Liver (tissue), 9 donors: ENCODE measurements around the gene IFITM10. TPM values are rescaled to one million over a fixed set of nuclear protein-coding genes. Genes with fewer than 3 reads are reported as not detected.

Experiments
- DNase-seq: peaks from one replicate; pipeline ENCODE4 v3.0.0-alpha.2; 2017; ENCODE audit warnings: low spot score
- H3K27ac ChIP-seq, 2 donors: one replicate each; pipeline ENCODE4 v1.7.0; 2013; ENCODE audit warnings: inconsistent platforms in 2 of 2, low read length in 2 of 2, control low read depth in 1 of 2, low read depth in 1 of 2, mild to moderate bottlenecking in 1 of 2
- H3K27me3 ChIP-seq, 4 donors: one replicate each; pipeline versions ENCODE4 v1.6.1 to v1.7.0; 2013; ENCODE audit warnings: low read length in 3 of 4, inconsistent platforms in 1 of 4, mild to moderate bottlenecking in 1 of 4, moderate library complexity in 1 of 4; ENCODE audit not compliant: control insufficient read depth in 4 of 4, insufficient read depth in 4 of 4
- H3K36me3 ChIP-seq, 4 donors: one replicate each; pipeline versions ENCODE4 v1.6.1 to v1.7.0; 2013; ENCODE audit warnings: low read length in 3 of 4, mild to moderate bottlenecking in 3 of 4, low read depth in 1 of 4, moderate library complexity in 1 of 4; ENCODE audit not compliant: control insufficient read depth in 4 of 4, insufficient read depth in 3 of 4
- H3K4me1 ChIP-seq, 4 donors: one replicate each; pipeline versions ENCODE4 v1.6.1 to v1.7.0; 2013; ENCODE audit warnings: low read length in 3 of 4, mild to moderate bottlenecking in 3 of 4, moderate library complexity in 1 of 4; ENCODE audit not compliant: control insufficient read depth in 4 of 4, insufficient read depth in 4 of 4
- H3K4me3 ChIP-seq, 3 donors: one replicate each; pipeline versions ENCODE4 v1.6.1 to v1.7.0; 2013; ENCODE audit warnings: low read length in 3 of 3, control low read depth in 1 of 3, low read depth in 1 of 3, mild to moderate bottlenecking in 1 of 3
- H3K9ac ChIP-seq, 2 donors: one replicate each; pipeline ENCODE4 v1.7.0; 2013; ENCODE audit warnings: low read length in 2 of 2, mild to moderate bottlenecking in 2 of 2, moderate library complexity in 2 of 2, control low read depth in 1 of 2, low read depth in 1 of 2
- H3K9me3 ChIP-seq, 4 donors: one replicate each; pipeline versions ENCODE4 v1.6.1 to v1.7.0; 2013; ENCODE audit warnings: low read length in 3 of 4; ENCODE audit not compliant: control insufficient read depth in 4 of 4
- FOXA1 ChIP-seq: IDR thresholded peaks from 2 replicates; pipeline ENCODE4 v1.6.1; 2016; ENCODE audit warnings: antibody characterized with exemption
- JUND ChIP-seq, 2 donors: IDR thresholded peaks; 2 replicates each; pipeline ENCODE4 v1.6.1; 2016; ENCODE audit warnings: antibody characterized with exemption in 2 of 2
- REST ChIP-seq: IDR thresholded peaks from 2 replicates; pipeline ENCODE4 v1.6.1; 2016; ENCODE audit warnings: antibody characterized with exemption, mild to moderate bottlenecking
- RXRA ChIP-seq, 2 donors: IDR thresholded peaks; 2 replicates each; pipeline ENCODE4 v1.6.1; 2017 to 2018; ENCODE audit warnings: antibody characterized with exemption in 2 of 2, mild to moderate bottlenecking in 1 of 2
- SP1 ChIP-seq: IDR thresholded peaks from 2 replicates; pipeline ENCODE4 v1.6.1; 2018; ENCODE audit warnings: antibody characterized with exemption, mild to moderate bottlenecking
- TAF1 ChIP-seq: conservative IDR thresholded peaks from 2 replicates; pipeline ENCODE4 v1.6.1; 2016; ENCODE audit warnings: antibody characterized with exemption, mild to moderate bottlenecking
- YY1 ChIP-seq: IDR thresholded peaks from 2 replicates; pipeline ENCODE4 v1.6.1; 2016; ENCODE audit warnings: antibody characterized with exemption, mild to moderate bottlenecking
- WGBS: extraction: QIAGEN DNeasy Blood & Tissue Kit; methylation state at CpG from one replicate; pipeline ENCODE4 v1.1.7; 2013; 5-methylcytosine and 5-hydroxymethylcytosine counted together
- polyA plus RNA-seq, 2 donors: library from polyadenylated mRNA; stranded (reverse) in 1 of 2; unstranded in 1 of 2; fragments of 200-250 nt in 1 of 2; fragments of >200 nt in 1 of 2; fragmentation: Nextera tagmentation in 1 of 2; extraction: Ambion mirVana in 1 of 2; gene quantifications; one replicate each; pipeline versions ENCODE4 v1.2.1 to v1.2.3, GENCODE V29; 2013 to 2015
- total RNA-seq, 2 donors: library from RNA; depleted of rRNA; stranded (reverse); fragments of >200 nt; gene quantifications; one replicate each; pipeline ENCODE4 v1.2.3, GENCODE V29; 2014
- TF ChIP-seq, protein P1 (sequence below): IDR thresholded peaks from 2 replicates; pipeline ENCODE4 v1.6.1; 2016; ENCODE audit warnings: antibody characterized with exemption
- donor health status: healthy.
- donor health status: healthy.
- donor health status: healthy.
- donor health status: healthy.
- donor health status: healthy.

Gene IFITM10
- total and polyA plus RNA-seq, 4 donors: 0.14 to 8.5 (median 1.8) TPM

DNA sequence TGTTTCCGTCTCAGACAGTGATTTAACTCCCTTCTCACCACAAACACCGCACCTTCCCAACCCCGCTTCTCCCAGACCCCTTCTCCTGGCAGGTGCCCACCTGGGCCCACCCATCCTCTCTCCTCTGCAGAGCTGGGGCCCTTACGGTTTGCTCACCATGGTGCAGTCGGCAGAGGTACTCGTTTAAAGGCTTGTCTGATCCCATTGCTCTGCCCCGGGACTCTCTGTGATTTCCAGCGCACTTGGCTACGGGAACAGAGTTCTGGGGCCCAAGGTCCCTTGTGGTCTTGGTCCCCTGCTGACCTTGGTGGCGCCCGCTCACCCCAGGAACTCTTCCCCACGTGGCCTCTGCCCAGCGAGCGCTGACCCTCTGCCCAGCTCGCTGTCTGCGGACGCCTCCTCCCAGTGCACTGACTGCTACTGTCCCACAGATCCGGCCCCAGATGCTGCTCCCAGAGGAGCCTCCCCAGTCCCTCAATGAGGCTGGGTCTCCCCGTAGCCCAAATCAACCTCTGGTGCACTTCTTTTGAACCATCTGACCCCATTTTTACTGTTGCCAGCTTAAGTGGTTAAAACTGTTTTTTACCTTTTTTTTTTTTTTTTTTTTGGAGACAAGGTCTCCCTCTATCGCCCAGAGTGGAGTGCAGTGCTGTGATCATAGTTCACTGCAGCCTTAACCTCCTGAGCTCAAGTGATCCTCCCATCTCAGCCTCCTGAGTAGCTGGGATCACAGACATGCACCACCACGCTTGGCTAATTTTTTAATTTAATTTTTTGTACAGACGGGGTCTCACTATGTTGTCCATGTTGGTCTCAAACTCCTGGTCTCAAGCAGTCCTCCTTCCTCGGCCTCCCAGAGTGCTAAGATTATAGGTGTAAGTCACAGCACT lies 34.6 kb upstream of the IFITM10 start:
- Histone ChIP-seq H3K4me3 (no peak overlapping the region), H3K36me3 (no peaks in the 10 kb centered on the region), H3K27me3 (no peaks in the 10 kb centered on the region), H3K9ac (no peak overlapping the region), H3K27ac (no peak overlapping the region), H3K4me1 (peaks cover 0 to 4% (median 0%) of the 10 kb centered on the region in 4 donors), H3K9me3 (no peaks in the 10 kb centered on the region)
- WGBS: 89% methylated on average over 23 of the region's 23 CpGs
- DNase-seq: no peak
- TF ChIP-seq RXRA (IDR thresholded peaks at IDR 0.05): no peak
- TF ChIP-seq JUND (IDR thresholded peaks at IDR 0.05): no peak
- TF ChIP-seq SP1: no peak
- TF ChIP-seq, protein P1, sequence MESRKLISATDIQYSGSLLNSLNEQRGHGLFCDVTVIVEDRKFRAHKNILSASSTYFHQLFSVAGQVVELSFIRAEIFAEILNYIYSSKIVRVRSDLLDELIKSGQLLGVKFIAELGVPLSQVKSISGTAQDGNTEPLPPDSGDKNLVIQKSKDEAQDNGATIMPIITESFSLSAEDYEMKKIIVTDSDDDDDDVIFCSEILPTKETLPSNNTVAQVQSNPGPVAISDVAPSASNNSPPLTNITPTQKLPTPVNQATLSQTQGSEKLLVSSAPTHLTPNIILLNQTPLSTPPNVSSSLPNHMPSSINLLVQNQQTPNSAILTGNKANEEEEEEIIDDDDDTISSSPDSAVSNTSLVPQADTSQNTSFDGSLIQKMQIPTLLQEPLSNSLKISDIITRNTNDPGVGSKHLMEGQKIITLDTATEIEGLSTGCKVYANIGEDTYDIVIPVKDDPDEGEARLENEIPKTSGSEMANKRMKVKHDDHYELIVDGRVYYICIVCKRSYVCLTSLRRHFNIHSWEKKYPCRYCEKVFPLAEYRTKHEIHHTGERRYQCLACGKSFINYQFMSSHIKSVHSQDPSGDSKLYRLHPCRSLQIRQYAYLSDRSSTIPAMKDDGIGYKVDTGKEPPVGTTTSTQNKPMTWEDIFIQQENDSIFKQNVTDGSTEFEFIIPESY: no peak
- TF ChIP-seq REST: no peak
- TF ChIP-seq FOXA1: no peak
- TF ChIP-seq YY1: no peak

GRCh38 chr11:1783725-1784529 lies 33.5 kb upstream of the IFITM10 start:
- H3K9me3 ChIP-seq: no peaks in the 10 kb centered on the region
- no peaks in the 10 kb centered on the region for H3K27me3 ChIP-seq
- DNase-seq: no peak
- TF ChIP-seq FOXA1: no peak
- no peak for TF ChIP-seq TAF1
- TF ChIP-seq SP1: no peak
- 81% methylated on average over 24 of the region's 24 CpGs for WGBS
- H3K4me1 ChIP-seq: peaks cover 0 to 4% (median 0%) of the 10 kb centered on the region in 4 donors
- H3K36me3 ChIP-seq: no peaks in the 10 kb centered on the region
- H3K9ac ChIP-seq: no peak overlapping the region
- H3K4me3 ChIP-seq: no peak overlapping the region
- no peak overlapping the region for H3K27ac ChIP-seq
